ENCODE measurements around the gene SLC35B2.

- TF ChIP-seq CTCF (IDR thresholded peaks at IDR 0.05) (no peak), POLR2A (IDR thresholded peaks at IDR 0.05) (no peak)
Observed at GRCh38 chr6:44220913-44221290, 36.4 kb downstream of the SLC35B2 start.
